ENCODE measurements around the gene ZMYND15. TPM values are rescaled to one million over a fixed set of nuclear protein-coding genes. Genes with fewer than 3 reads are reported as not detected.

Gene ZMYND15
- total and polyA plus RNA-seq, 2 of the 13 experiments (the other 11 are each of a cell fraction or from before 2014, with no cell fraction given), result 0.24 to 2.7 TPM

- TF ChIP-seq AFF4 (CRISPR knock-in tag; IDR thresholded peaks at IDR 0.05) (no peak), SRSF4 (IDR thresholded peaks at IDR 0.05; ENCODE audit: low read depth, low read length, poor library complexity, severe bottlenecking) (no peak), ZNF335 (CRISPR knock-in tag; IDR thresholded peaks at IDR 0.05) (no peak), ZNF891 (CRISPR knock-in tag; IDR thresholded peaks at IDR 0.05) (no peak), SKI (IDR thresholded peaks at IDR 0.05; ENCODE audit: partially characterized antibody) (no peak), ZBTB8A (CRISPR knock-in tag; IDR thresholded peaks at IDR 0.05; ENCODE audit: borderline replicate concordance, low read depth) (no peak), HNF1A (IDR thresholded peaks at IDR 0.05; ENCODE audit: low read depth) (no peak), HNF1A (CRISPR knock-in tag; IDR thresholded peaks at IDR 0.05; ENCODE audit: borderline replicate concordance) (no peak), ELF4 (CRISPR knock-in tag; IDR thresholded peaks at IDR 0.05; ENCODE audit: borderline replicate concordance) (no peak), FOXO4 (CRISPR knock-in tag; conservative IDR thresholded peaks at IDR 0.05) (no peak), HOXD1 (CRISPR knock-in tag; IDR thresholded peaks at IDR 0.05) (no peak)
Observed at GRCh38 chr17:4696437-4696805, 43.2 kb upstream of the ZMYND15 start (continued).
